ENCODE data around the gene ORC1.

GRCh38 chr1:52423771-52424170 is 19.5 kb upstream of the ORC1 start:
- TF ChIP-seq EZH2 (IDR thresholded peaks at IDR 0.05; ENCODE audit: insufficient read depth, poor library complexity, severe bottlenecking) (no peak), EZH2phosphoT487 (IDR thresholded peaks at IDR 0.05; ENCODE audit: insufficient read depth, low read depth) (no peak)
